C4-2B (cell line): ENCODE results near the gene MGRN1.

Experiments
- H3K27ac ChIP-seq: fragments of 450-650 bp; 2 replicates; pipeline ENCODE4 v1.5.1; 2017
- ZFX ChIP-seq: fragments of 450-650 bp; IDR thresholded peaks from 2 replicates; pipeline ENCODE4 v1.6.1; 2017
- TF ChIP-seq, protein P1 (sequence below): fragments of 450-650 bp; conservative IDR thresholded peaks from 2 replicates; pipeline ENCODE4 v1.5.1; 2017; ENCODE audit warnings: mild to moderate bottlenecking

Gene MGRN1

DNA sequence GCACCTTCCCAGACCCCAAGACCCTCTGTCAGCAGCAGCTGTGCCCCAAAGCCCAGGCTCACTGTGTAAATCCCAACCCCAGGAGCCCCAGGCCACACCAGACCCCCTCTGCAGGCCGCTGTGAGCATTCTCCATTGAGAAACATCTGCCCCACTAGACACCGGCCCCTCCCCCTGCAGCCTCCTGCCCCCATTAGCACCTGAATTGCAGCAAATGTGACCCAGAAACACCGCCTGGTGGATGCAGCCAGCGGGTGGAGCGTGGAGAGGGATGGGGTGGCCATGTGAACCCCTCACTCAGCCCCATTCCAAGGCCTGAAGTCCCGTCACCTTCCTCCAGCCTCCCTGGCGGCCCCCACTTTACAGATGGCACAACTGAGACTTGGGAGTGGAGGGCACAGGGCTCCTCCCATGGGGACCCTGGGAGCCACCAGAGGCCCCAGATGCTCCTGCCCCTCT lies 12.1 kb upstream of the MGRN1 start:
- TF ChIP-seq, protein P1, sequence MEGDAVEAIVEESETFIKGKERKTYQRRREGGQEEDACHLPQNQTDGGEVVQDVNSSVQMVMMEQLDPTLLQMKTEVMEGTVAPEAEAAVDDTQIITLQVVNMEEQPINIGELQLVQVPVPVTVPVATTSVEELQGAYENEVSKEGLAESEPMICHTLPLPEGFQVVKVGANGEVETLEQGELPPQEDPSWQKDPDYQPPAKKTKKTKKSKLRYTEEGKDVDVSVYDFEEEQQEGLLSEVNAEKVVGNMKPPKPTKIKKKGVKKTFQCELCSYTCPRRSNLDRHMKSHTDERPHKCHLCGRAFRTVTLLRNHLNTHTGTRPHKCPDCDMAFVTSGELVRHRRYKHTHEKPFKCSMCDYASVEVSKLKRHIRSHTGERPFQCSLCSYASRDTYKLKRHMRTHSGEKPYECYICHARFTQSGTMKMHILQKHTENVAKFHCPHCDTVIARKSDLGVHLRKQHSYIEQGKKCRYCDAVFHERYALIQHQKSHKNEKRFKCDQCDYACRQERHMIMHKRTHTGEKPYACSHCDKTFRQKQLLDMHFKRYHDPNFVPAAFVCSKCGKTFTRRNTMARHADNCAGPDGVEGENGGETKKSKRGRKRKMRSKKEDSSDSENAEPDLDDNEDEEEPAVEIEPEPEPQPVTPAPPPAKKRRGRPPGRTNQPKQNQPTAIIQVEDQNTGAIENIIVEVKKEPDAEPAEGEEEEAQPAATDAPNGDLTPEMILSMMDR = no peak
- no peak for TF ChIP-seq ZFX
- peak overlapping the region; percentile 92; the same call in 1 of the 2 replicates for H3K27ac ChIP-seq

DNA sequence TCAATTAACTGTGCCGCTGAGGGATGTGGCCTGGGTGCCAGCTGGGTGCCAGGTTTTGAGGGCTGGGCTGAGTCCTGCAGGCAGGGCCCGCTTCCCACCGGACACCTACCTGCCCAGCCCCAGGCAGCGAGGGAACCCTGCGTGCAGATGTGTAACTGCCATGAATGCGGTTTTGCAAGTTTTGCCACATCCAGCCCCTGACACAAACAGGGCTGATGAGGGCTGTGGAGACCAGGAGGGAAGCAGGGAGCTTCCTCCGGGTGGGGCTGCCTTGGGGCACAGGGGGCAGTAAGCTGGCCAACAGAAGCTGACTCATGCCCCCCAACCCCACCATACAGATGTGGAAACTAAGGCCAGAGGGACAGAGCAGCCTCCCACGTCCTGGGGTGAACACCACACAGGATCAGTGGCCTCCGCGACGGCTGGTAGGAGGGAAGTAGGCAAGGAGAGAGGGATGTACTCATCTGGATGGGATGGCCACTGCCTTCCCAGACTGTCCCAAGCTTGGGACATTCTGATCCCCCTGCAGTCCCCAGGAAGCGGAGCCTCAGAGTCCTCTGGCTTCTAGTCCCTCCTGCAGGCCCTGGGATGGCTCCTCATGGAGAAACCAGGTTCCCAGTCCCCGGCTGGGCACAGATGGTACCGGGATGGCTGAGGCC lies 11.5 kb upstream of the MGRN1 start:
- peak overlapping the region; percentile 92 for H3K27ac ChIP-seq
- TF ChIP-seq ZFX = no peak
- TF ChIP-seq, protein P1 = no peak

DNA sequence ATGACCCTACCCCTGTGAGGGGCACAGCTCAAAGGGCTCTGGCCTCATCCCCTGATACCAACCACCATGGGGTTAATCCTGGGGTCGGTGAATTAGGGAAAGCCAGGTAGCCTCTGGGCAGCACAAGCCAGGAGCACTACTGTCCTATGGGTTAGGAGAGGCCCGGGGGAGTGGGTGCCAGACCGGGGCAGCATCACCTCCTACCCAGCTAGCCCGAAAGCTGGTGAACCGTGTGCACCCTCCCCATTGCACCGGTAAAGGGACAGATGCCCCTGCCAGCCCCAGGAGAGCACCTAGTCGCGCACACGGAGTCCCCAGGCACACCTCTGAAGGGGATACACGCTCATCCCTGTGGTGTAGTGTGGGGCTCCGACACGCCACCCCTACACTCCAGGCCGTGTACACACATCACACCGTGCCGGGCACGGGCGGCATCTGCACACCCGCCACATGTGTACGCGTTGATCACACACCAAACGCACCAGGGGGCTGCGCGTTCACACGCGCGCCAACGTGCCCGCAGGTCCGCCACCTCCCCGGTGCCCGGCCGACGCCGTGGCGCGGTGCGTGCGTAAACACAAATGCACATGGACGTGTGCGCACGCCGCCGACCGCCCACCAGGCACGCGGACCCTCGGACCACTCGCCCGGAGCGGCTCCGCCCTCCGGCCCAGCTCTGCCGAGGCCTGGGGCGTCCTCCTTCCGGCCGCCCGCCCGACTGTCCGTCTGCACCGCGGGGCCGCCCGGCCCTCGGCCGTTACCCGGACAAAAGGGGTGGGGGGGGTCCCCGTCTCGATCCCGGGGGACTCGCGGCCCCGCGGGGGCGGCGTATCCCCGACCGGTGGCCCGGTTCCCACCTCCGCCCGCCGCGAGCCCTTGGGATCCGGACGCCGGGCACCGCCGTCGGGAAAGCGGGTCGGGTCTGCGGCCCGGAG lies 10.7 kb upstream of the MGRN1 start:
- H3K27ac ChIP-seq = peak overlapping the region; percentile 92
- no peak; the same call in 1 of the 2 replicates for TF ChIP-seq ZFX
- TF ChIP-seq, protein P1 = no peak

DNA sequence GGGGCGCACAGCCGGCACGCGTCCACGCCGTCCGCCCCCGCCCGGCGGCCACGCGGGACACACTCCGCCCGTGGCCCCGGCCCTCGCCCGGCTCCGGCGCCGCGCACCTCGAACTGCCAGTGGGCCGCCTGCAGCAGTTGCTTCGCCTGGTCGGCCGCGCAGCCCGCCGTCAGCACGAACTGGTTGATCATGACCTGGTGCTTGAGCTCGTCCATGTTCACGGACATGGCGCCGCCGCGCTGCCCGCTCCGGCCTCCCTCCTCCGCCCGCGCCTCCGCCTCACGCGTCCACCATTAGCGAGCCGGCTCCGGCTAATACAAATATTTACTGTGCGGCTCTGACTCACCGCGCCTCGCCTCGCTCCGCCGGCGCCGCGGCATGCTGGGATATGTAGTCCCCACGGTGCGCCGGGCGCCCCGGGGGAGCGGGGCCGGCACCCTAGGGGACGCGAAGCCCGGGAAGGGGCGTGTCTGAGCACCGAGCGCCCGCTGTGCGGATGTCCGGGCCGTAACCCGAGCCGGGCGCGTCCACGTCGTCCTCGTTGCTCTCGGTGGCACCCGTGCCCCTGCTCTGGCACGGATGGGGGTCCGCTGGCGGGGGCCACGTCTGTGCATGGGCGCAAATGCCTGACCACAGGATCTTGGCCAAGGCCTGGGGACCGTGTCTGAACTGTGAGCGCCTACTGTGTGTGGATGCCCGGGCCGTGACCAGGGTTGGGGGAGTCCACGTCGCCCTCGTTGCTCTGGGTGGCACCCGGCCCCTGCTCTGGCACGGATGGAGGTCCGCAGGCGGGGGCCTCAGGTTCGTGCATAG lies 9.8 kb upstream of the MGRN1 start, which contains the start of gene UBALD1:
UBALD1 (minus strand) TSS at position 318 of the 813 bp plus-strand sequence; CDS start at position 227, 91 bp downstream.
- peak within 1 kb of the TSS; percentile 92 for H3K27ac ChIP-seq

GRCh38 chr16:4615384-4616046 lies 9.1 kb upstream of the MGRN1 start:
- TF ChIP-seq, protein P1 = no peak
- no peak for TF ChIP-seq ZFX
- H3K27ac ChIP-seq = peak overlapping the region; percentile 92

More for the DNA sequence above, 9.8 kb upstream of the MGRN1 start, which contains the start of gene UBALD1:
- TF ChIP-seq ZFX = peak; percentile 74; the same call in 1 of the 2 replicates
- TF ChIP-seq, protein P1 = no peak

- peak overlapping the region; percentile 92 for H3K27ac ChIP-seq
- TF ChIP-seq, protein P1 = peak; percentile 58; the same call in 1 of the 2 replicates
- TF ChIP-seq ZFX = no peak
Observed at GRCh38 chr16:4616047-4616811, 8.4 kb upstream of the MGRN1 start.
